LNCAP (cell line): ENCODE data around the gene KRTAP19-3.
A peak's percentile ranks its signal among the peaks of the same experiment; 100 is the strongest.

Experiments
- CTCF ChIP-seq: fragments of 450-650 bp; IDR thresholded peaks from 2 replicates; pipeline ENCODE4 v1.5.1; 2017; ENCODE audit warnings: mild to moderate bottlenecking

Gene KRTAP19-3

GRCh38 chr21:30491963-30492428 lies at the start of gene KRTAP19-3:
Gene KRTAP19-3, minus strand, starts transcription at chr21:30492013. Its CDS starts 56 bp downstream, at chr21:30491957.
- no peak for TF ChIP-seq CTCF

GRCh38 chr21:30518876-30519275 lies 27.1 kb upstream of the KRTAP19-3 start:
- TF ChIP-seq CTCF, result no peak

- no peak for TF ChIP-seq CTCF
These were observed 23.9 kb upstream of the KRTAP19-3 start for GRCh38 chr21:30515681-30516080.

- TF ChIP-seq CTCF, result peak; percentile 73
These were observed 13.9 kb upstream of the KRTAP19-3 start for GRCh38 chr21:30505621-30506205.

- TF ChIP-seq CTCF, result no peak
These were observed 10.2 kb upstream of the KRTAP19-3 start, which contains the start of gene KRTAP19-5 for GRCh38 chr21:30502041-30502440. Gene KRTAP19-5, minus strand, starts transcription at chr21:30502141. Its CDS starts 51 bp downstream, at chr21:30502090.

GRCh38 chr21:30497065-30497464 lies 5.3 kb upstream of the KRTAP19-3 start, which contains the start of gene KRTAP19-4:
Gene KRTAP19-4, minus strand, starts transcription at chr21:30497165. Its CDS starts 55 bp downstream, at chr21:30497110.
- no peak for TF ChIP-seq CTCF

- TF ChIP-seq CTCF, result no peak
These were observed 4.5 kb downstream of the KRTAP19-3 start, which contains the start of gene KRTAP19-2 for GRCh38 chr21:30487336-30487735. Gene KRTAP19-2, minus strand, starts transcription at chr21:30487436. Its CDS starts 88 bp downstream, at chr21:30487348.
